GM19238 (cell line): ENCODE measurements around the gene CPA1.

Experiments
- DNase-seq: peaks from one replicate; pipeline ENCODE4 v3.0.0; 2011; ENCODE audit warnings: low spot score; ENCODE audit not compliant: insufficient read length

CPA1 gene

GRCh38 chr7:130394421-130395195 lies 14.3 kb downstream of the CPA1 start:
- DNase-seq: no peak

GRCh38 chr7:130395421-130395820 lies 15.1 kb downstream of the CPA1 start:
- no peak for DNase-seq

GRCh38 chr7:130396109-130396508 lies 15.8 kb downstream of the CPA1 start:
- DNase-seq: no peak

GRCh38 chr7:130397051-130397757 lies 16.9 kb downstream of the CPA1 start:
- no peak for DNase-seq

GRCh38 chr7:130397758-130398073 lies 17.4 kb downstream of the CPA1 start:
- no peak for DNase-seq

- no peak for DNase-seq
These were observed 18.3 kb downstream of the CPA1 start for GRCh38 chr7:130398526-130399090.

GRCh38 chr7:130400120-130400572 lies 19.9 kb downstream of the CPA1 start:
- DNase-seq: no peak

- DNase-seq: no peak
These were observed 20.8 kb downstream of the CPA1 start for GRCh38 chr7:130401101-130401500.

GRCh38 chr7:130401578-130401977 lies 21.3 kb downstream of the CPA1 start:
- DNase-seq: no peak

GRCh38 chr7:130405003-130405402 lies 24.7 kb downstream of the CPA1 start:
- no peak for DNase-seq

GRCh38 chr7:130409067-130409711 lies 28.9 kb downstream of the CPA1 start:
- DNase-seq: no peak

- no peak for DNase-seq
These were observed 29.4 kb downstream of the CPA1 start for GRCh38 chr7:130409712-130410072.

- no peak for DNase-seq
These were observed 30.7 kb downstream of the CPA1 start for GRCh38 chr7:130410868-130411541.

- no peak for DNase-seq
These were observed 32.9 kb downstream of the CPA1 start for GRCh38 chr7:130413201-130413600.

GRCh38 chr7:130415006-130415405 lies 34.7 kb downstream of the CPA1 start:
- no peak for DNase-seq

GRCh38 chr7:130417213-130417612 lies 36.9 kb downstream of the CPA1 start:
- no peak for DNase-seq

- DNase-seq: no peak
These were observed 38.0 kb downstream of the CPA1 start for GRCh38 chr7:130418306-130418705.

- no peak for DNase-seq
These were observed 39.4 kb downstream of the CPA1 start for GRCh38 chr7:130419658-130420057.

GRCh38 chr7:130420943-130421578 lies 40.8 kb downstream of the CPA1 start:
- no peak for DNase-seq

GRCh38 chr7:130421684-130422083 lies 41.4 kb downstream of the CPA1 start:
- DNase-seq: no peak

GRCh38 chr7:130423501-130424037 lies 43.3 kb downstream of the CPA1 start:
- DNase-seq: no peak
